ENCODE results near the gene ESF1. TPM values are rescaled to one million over a fixed set of nuclear protein-coding genes. Genes with fewer than 3 reads are reported as not detected.

Gene ESF1
- total RNA-seq, 1 experiment from 2014 or later, result 36.9 TPM

DNA sequence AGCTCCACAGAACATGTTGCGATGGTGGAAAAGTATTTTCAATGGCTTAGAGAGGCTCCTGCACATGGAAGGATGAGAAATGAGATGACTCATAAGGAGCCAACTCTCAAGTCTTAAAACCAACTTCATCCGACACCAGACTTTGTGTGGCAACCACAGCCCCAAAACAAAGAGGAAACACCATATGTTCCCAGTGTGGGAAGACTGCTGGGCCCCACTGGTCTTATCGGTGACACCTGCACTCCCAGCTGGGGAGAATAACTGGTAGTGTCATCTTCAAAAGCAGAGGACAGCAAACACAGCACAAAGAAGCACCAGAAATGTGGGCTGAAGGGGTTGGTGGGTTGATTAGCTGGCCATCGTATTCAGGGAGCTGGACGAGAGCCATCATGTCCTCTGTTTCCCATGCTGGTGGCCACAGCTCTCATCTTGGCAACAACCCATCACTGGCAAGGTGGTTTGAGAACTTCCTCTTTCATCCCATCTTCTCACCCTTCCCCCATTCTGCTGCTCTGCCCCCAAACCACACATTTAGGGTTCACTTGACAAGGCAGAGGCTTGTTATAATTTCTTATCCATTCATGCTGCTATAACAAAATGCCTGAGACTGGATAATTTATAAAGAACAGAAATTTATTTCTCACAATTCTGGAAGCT is 100.0 kb downstream of the ESF1 start:
- DNase-seq, result no peak
- Histone ChIP-seq H3K56ac (ENCODE audit: insufficient read length, low read depth, low read length) (no peak overlapping the region), H3K9ac (ENCODE audit: extremely low read depth, insufficient read length, low read length) (no peak overlapping the region), H3K23me2 (ENCODE audit: insufficient read length, low read depth, low read length, poor library complexity, severe bottlenecking) (no peaks in the 10 kb centered on the region), H4K91ac (ENCODE audit: insufficient read length, low read depth, low read length) (no peak overlapping the region), H2BK5ac (ENCODE audit: insufficient read length, low read length) (no peak overlapping the region), H2AK5ac (ENCODE audit: insufficient read length, low read length) (no peak overlapping the region), H4K20me1 (ENCODE audit: control insufficient read depth, insufficient read depth, insufficient read length) (no peaks in the 10 kb centered on the region), H3K4me2 (ENCODE audit: insufficient read depth, insufficient read length, low read length) (no peak overlapping the region), H3K14ac (ENCODE audit: insufficient read depth, low read length) (no peak overlapping the region), H2BK12ac (ENCODE audit: insufficient read length, low read depth, low read length) (no peak overlapping the region), H2BK15ac (ENCODE audit: low read depth, low read length) (no peak overlapping the region), H2AFZ (ENCODE audit: low read length) (no peak overlapping the region), H3K23ac (ENCODE audit: insufficient read length, low read depth, low read length) (no peak overlapping the region), H3K79me1 (ENCODE audit: insufficient read depth, low read depth, low read length, poor library complexity, severe bottlenecking) (no peaks in the 10 kb centered on the region), H4K5ac (ENCODE audit: insufficient read length, low read depth, low read length) (no peak overlapping the region), H2BK20ac (ENCODE audit: low read depth, low read length, poor library complexity, severe bottlenecking) (no peak overlapping the region), H3K4ac (ENCODE audit: low read depth, low read length) (no peak overlapping the region), H3K27me3 (ENCODE audit: insufficient read depth, low read length) (no peaks in the 10 kb centered on the region), H3K18ac (ENCODE audit: insufficient read length, low read depth, low read length) (no peak overlapping the region), H3K27ac (ENCODE audit: insufficient read length, low read depth, low read length) (no peak overlapping the region), H3K4me1 (ENCODE audit: insufficient read depth, low read length) (no peaks in the 10 kb centered on the region), H3K9me3 (ENCODE audit: control insufficient read depth, low read depth, low read length) (no peaks in the 10 kb centered on the region), H3K79me2 (ENCODE audit: insufficient read depth, low read length) (no peaks in the 10 kb centered on the region), H3T11ph (ENCODE audit: low read length) (no peak overlapping the region), H4K8ac (replicated peaks; ENCODE audit: insufficient read length, low read depth, low read length) (no peak overlapping the region), H2BK120ac (ENCODE audit: low read depth, low read length, poor library complexity, severe bottlenecking) (no peak overlapping the region)
- Mint-ChIP-seq H3K36me3 (ENCODE audit: insufficient read depth in 1 of 3, low read depth in 3 of 3) (0 out of 7 replicates have a peak, but pooled peaks cover 0 to 2% (median 1%) of the 10 kb centered on the region in 3 experiments), H3K4me3 (no peak overlapping the region), H3K9me3 (peaks cover 0 to 4% of the 10 kb centered on the region in 2 experiments; a peak in 1 of 5 replicates), H3K27me3 (ENCODE audit: low read depth) (peaks cover 2% of the 10 kb centered on the region), H3K4me1 (peaks cover 0 to 5% of the 10 kb centered on the region in 2 experiments; a peak in 1 of 4 replicates), H3K27ac (no peak overlapping the region)
- TF ChIP-seq, protein P1, sequence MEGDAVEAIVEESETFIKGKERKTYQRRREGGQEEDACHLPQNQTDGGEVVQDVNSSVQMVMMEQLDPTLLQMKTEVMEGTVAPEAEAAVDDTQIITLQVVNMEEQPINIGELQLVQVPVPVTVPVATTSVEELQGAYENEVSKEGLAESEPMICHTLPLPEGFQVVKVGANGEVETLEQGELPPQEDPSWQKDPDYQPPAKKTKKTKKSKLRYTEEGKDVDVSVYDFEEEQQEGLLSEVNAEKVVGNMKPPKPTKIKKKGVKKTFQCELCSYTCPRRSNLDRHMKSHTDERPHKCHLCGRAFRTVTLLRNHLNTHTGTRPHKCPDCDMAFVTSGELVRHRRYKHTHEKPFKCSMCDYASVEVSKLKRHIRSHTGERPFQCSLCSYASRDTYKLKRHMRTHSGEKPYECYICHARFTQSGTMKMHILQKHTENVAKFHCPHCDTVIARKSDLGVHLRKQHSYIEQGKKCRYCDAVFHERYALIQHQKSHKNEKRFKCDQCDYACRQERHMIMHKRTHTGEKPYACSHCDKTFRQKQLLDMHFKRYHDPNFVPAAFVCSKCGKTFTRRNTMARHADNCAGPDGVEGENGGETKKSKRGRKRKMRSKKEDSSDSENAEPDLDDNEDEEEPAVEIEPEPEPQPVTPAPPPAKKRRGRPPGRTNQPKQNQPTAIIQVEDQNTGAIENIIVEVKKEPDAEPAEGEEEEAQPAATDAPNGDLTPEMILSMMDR (conservative IDR thresholded peaks at IDR 0.05), result no peak
- WGBS (ENCODE audit: extremely low coverage, insufficient read length, low lambda C conversion rate), result no CpG with 5 or more reads among the region's 5 CpGs

All from H9 (cell line).